WTC11 (cell line): Measurements from ENCODE around the gene PCBP3. TPM values are rescaled to one million over a fixed set of nuclear protein-coding genes. Genes with fewer than 3 reads are reported as not detected.

Experiments
- ATAC-seq: fragments of 200-7000 bp; cut with Tn5 transposase; 2 replicates; pipeline ENCODE4 v1.10.0; 2021; ENCODE audit warnings: mild to moderate bottlenecking, moderate library complexity
- CTCF ChIA-PET: fragments of 300-600 bp; sonication (Branson Sonifier 250); formaldehyde crosslinking; loops from one replicate; lab custom pipeline; 2021; ENCODE audit warnings: antibody characterized with exemption; lab: Charles Lee
- POLR2A ChIA-PET: fragments of 350-600 bp; sonication (Branson Sonifier 250); formaldehyde crosslinking; loops from one replicate; lab custom pipeline; 2021; ENCODE audit warnings: antibody characterized with exemption; lab: Charles Lee
- DNase-seq: peaks from one replicate; pipeline ENCODE4 v3.0.0; 2021; ENCODE audit warnings: low spot score
- H3K27ac Mint-ChIP-seq: 2 replicates; pipeline ENCODE4 v1.8.0; 2021; ENCODE audit warnings: mixed read lengths
- H3K27me3 Mint-ChIP-seq: 2 replicates; pipeline ENCODE4 v1.8.0; 2021; ENCODE audit warnings: low read depth, mild to moderate bottlenecking, moderate library complexity, mixed read lengths
- H3K36me3 Mint-ChIP-seq: 2 replicates; pipeline ENCODE4 v1.8.0; 2021; ENCODE audit warnings: mixed read lengths
- H3K4me1 Mint-ChIP-seq: 2 replicates; pipeline ENCODE4 v1.8.0; 2022; ENCODE audit warnings: mixed read lengths
- H3K4me3 Mint-ChIP-seq: 2 replicates; pipeline ENCODE4 v1.8.0; 2021; ENCODE audit warnings: mild to moderate bottlenecking, moderate library complexity, mixed read lengths
- H3K9me3 Mint-ChIP-seq: 2 replicates; pipeline ENCODE4 v1.8.0; 2021; ENCODE audit warnings: mixed read lengths
- ATF6 ChIP-seq: sonication (generic); formaldehyde crosslinking; IDR thresholded peaks from 2 replicates; pipeline ENCODE4 v1.8.1; 2023; ENCODE audit warnings: mild to moderate bottlenecking, missing genetic modification reagents
- CREM ChIP-seq: sonication (generic); formaldehyde crosslinking; IDR thresholded peaks from 2 replicates; pipeline ENCODE4 v1.8.1; 2022; ENCODE audit warnings: mild to moderate bottlenecking, missing genetic modification reagents, moderate library complexity
- ERG ChIP-seq: fragments of 250-450 bp; sonication (Bioruptor Pico); IDR thresholded peaks from 2 replicates; pipeline ENCODE4 v1.8.0; 2021; ENCODE audit warnings: mild to moderate bottlenecking
- FOXP1 ChIP-seq: sonication (generic); formaldehyde crosslinking; IDR thresholded peaks from 2 replicates; pipeline ENCODE4 v1.8.0; 2022; ENCODE audit warnings: missing genetic modification reagents, mild to moderate bottlenecking, moderate library complexity, borderline replicate concordance
- GTF2I ChIP-seq: fragments of 250-450 bp; sonication (Bioruptor Pico); conservative IDR thresholded peaks from 2 replicates; pipeline ENCODE4 v1.4.0; 2021; ENCODE audit warnings: mild to moderate bottlenecking
- HMGXB4 ChIP-seq: sonication (generic); formaldehyde crosslinking; IDR thresholded peaks from 2 replicates; pipeline ENCODE4 v1.8.1; 2023; ENCODE audit warnings: mild to moderate bottlenecking, moderate library complexity, missing genetic modification reagents
- JAZF1 ChIP-seq: fragments of 250-450 bp; sonication (Bioruptor Pico); IDR thresholded peaks from 2 replicates; pipeline ENCODE4 v1.9.0; 2021; ENCODE audit warnings: moderate library complexity, mild to moderate bottlenecking, inconsistent platforms
- JUN ChIP-seq: sonication (generic); formaldehyde crosslinking; IDR thresholded peaks from 2 replicates; pipeline ENCODE4 v1.8.0; 2023; ENCODE audit warnings: mild to moderate bottlenecking, missing genetic modification reagents
- MLX ChIP-seq: sonication (generic); formaldehyde crosslinking; IDR thresholded peaks from 2 replicates; pipeline ENCODE4 v1.8.1; 2023; ENCODE audit warnings: mild to moderate bottlenecking, missing genetic modification reagents, moderate library complexity
- NFYB ChIP-seq: sonication (generic); formaldehyde crosslinking; conservative IDR thresholded peaks from 2 replicates; pipeline ENCODE4 v1.8.0; 2022; ENCODE audit warnings: low read depth, missing genetic modification reagents
- OVOL2 ChIP-seq: fragments of 250-450 bp; sonication (Bioruptor Pico); IDR thresholded peaks from 2 replicates; pipeline ENCODE4 v1.9.0; 2021; ENCODE audit warnings: mild to moderate bottlenecking, borderline replicate concordance
- PRDM15 ChIP-seq: sonication (generic); formaldehyde crosslinking; IDR thresholded peaks from 2 replicates; pipeline ENCODE4 v1.8.0; 2022; ENCODE audit warnings: missing genetic modification reagents
- USF1 ChIP-seq: sonication (generic); formaldehyde crosslinking; IDR thresholded peaks from 2 replicates; pipeline ENCODE4 v1.8.0; 2022; ENCODE audit warnings: mild to moderate bottlenecking, missing genetic modification reagents
- ZMAT4 ChIP-seq: fragments of 250-450 bp; sonication (Bioruptor Pico); IDR thresholded peaks from 2 replicates; pipeline ENCODE4 v1.9.0; 2021; ENCODE audit warnings: mild to moderate bottlenecking
- ZNF263 ChIP-seq: sonication (generic); formaldehyde crosslinking; IDR thresholded peaks from 2 replicates; pipeline ENCODE4 v1.8.1; 2022; ENCODE audit warnings: low read depth, mild to moderate bottlenecking, moderate library complexity, missing genetic modification reagents
- ZNF317 ChIP-seq: sonication (generic); formaldehyde crosslinking; IDR thresholded peaks from 2 replicates; pipeline ENCODE4 v1.8.1; 2023; ENCODE audit warnings: low read depth, mild to moderate bottlenecking, moderate library complexity, missing genetic modification reagents, borderline replicate concordance
- ZNF671 ChIP-seq: fragments of 250-450 bp; sonication (Bioruptor Pico); IDR thresholded peaks from 2 replicates; pipeline ENCODE4 v1.8.0; 2021; ENCODE audit warnings: mild to moderate bottlenecking
- total RNA-seq: library from RNA; stranded (reverse); gene quantifications from 3 replicates; pipeline ENCODE4 v1.2.3, GENCODE V29; 2021

The PCBP3 gene
- total RNA-seq, 1 experiment from 2014 or later = 8.5 TPM

GRCh38 chr21:45834821-45835293 is 191.3 kb downstream of the PCBP3 start (continued):
- no peak for TF ChIP-seq MLX (CRISPR knock-in tag)

- Mint-ChIP-seq H3K4me3 (no peak overlapping the region), H3K36me3 (peaks cover 7% of the 10 kb centered on the region), H3K4me1 (peaks cover 32% of the 10 kb centered on the region), H3K9me3 (peaks cover 19% of the 10 kb centered on the region), H3K27ac (no peak overlapping the region), H3K27me3 (no peaks in the 10 kb centered on the region)
- ATAC-seq = no peak
- POLR2A ChIA-PET = no interaction called here
- TF ChIP-seq JUN (CRISPR knock-in tag) = no peak
- no peak for TF ChIP-seq HMGXB4 (CRISPR knock-in tag)
- no peak for TF ChIP-seq GTF2I (CRISPR knock-in tag)
- TF ChIP-seq MLX (CRISPR knock-in tag) = no peak
- no peak for TF ChIP-seq PRDM15
- TF ChIP-seq NFYB = no peak
- no peak for TF ChIP-seq CREM
- no peak for TF ChIP-seq ZNF317 (CRISPR knock-in tag)
- TF ChIP-seq JAZF1 (CRISPR knock-in tag) = no peak
- no peak for TF ChIP-seq ZNF671 (CRISPR knock-in tag)
- TF ChIP-seq ZNF263 (CRISPR knock-in tag) = no peak
- no peak for TF ChIP-seq USF1
- TF ChIP-seq ATF6 (CRISPR knock-in tag) = no peak
- TF ChIP-seq ZMAT4 (CRISPR knock-in tag) = no peak
- no peak for TF ChIP-seq ERG (CRISPR knock-in tag)
- TF ChIP-seq FOXP1 (CRISPR knock-in tag) = no peak
- TF ChIP-seq OVOL2 (CRISPR knock-in tag) = no peak
- CTCF ChIA-PET = interaction anchor here (1.1 kb wide), 1 partner anchor 45 kb away, joined by 3 read pairs; no protein-coding TSS in a partner anchor
- no peak for DNase-seq
Observed at GRCh38 chr21:45835301-45836267, 192.1 kb downstream of the PCBP3 start.
